Measurements from ENCODE around the gene PTPN23. TPM values are rescaled to one million over a fixed set of nuclear protein-coding genes. Genes with fewer than 3 reads are reported as not detected.

Gene PTPN23
- total RNA-seq, 2 donors from 2014 or later = 44.2 to 54.1 TPM

Other genes starting within 250 kb of the PTPN23 start
- 10 to 100 TPM; 59.0 to 61.5 TPM for gene SETD2, start 216.9 kb upstream of the PTPN23 start, total RNA-seq
- gene KIF9, start 98.2 kb upstream of the PTPN23 start, total RNA-seq = 1 to 10 TPM; 9.9 TPM
- gene KLHL18, start 98.1 kb upstream of the PTPN23 start, total RNA-seq = 10 to 100 TPM; 20.7 to 28.3 TPM
- 100 to 1,000 TPM; 103 to 105 TPM for gene SCAP, start 94.9 kb downstream of the PTPN23 start, total RNA-seq
- 10 to 100 TPM; 43.8 to 56.8 TPM for gene ELP6, start 132.7 kb downstream of the PTPN23 start, total RNA-seq
- under 1 TPM; 0.53 to 0.70 TPM for gene CSPG5, start 197.8 kb downstream of the PTPN23 start, total RNA-seq

Measured in endodermal cell (in vitro differentiated cells).